Measurements from ENCODE around the gene SLC25A21.

Gene SLC25A21

GRCh38 chr14:36951380-36951911 lies 221.0 kb downstream of the SLC25A21 start:
- no peak for TF ChIP-seq CTCF (IDR thresholded peaks at IDR 0.05; ENCODE audit: extremely low read depth, missing control alignments)
- no peak for DNase-seq (ENCODE audit: low spot score)

GRCh38 chr14:36950812-36951211 lies 221.6 kb downstream of the SLC25A21 start:
- TF ChIP-seq CTCF (IDR thresholded peaks at IDR 0.05; ENCODE audit: extremely low read depth, missing control alignments), result no peak

GRCh38 chr14:36949371-36949770 lies 223.0 kb downstream of the SLC25A21 start:
- no peak for DNase-seq (ENCODE audit: low spot score)
- TF ChIP-seq CTCF (IDR thresholded peaks at IDR 0.05; ENCODE audit: extremely low read depth, missing control alignments), result no peak

More at GRCh38 chr14:36950812-36951211, 221.6 kb downstream of the SLC25A21 start:
- DNase-seq (ENCODE audit: low spot score), result no peak

- DNase-seq (ENCODE audit: low spot score), result no peak
- no peak for TF ChIP-seq CTCF (IDR thresholded peaks at IDR 0.05; ENCODE audit: extremely low read depth, missing control alignments)
Observed at GRCh38 chr14:36948157-36948859, 224.1 kb downstream of the SLC25A21 start.

- no peak for TF ChIP-seq CTCF (IDR thresholded peaks at IDR 0.05; ENCODE audit: extremely low read depth, missing control alignments)
- no peak for DNase-seq (ENCODE audit: low spot score)
Observed at GRCh38 chr14:36947362-36947761, 225.0 kb downstream of the SLC25A21 start.

- no peak for DNase-seq (ENCODE audit: low spot score)
- TF ChIP-seq CTCF (IDR thresholded peaks at IDR 0.05; ENCODE audit: extremely low read depth, missing control alignments), result no peak
Observed at GRCh38 chr14:36946872-36947271, 225.5 kb downstream of the SLC25A21 start.

- DNase-seq (ENCODE audit: low spot score), result no peak
- no peak for TF ChIP-seq CTCF (IDR thresholded peaks at IDR 0.05; ENCODE audit: extremely low read depth, missing control alignments)
Observed at GRCh38 chr14:36944307-36945010, 227.9 kb downstream of the SLC25A21 start.

Measured in GM20000 (cell line).